RWPE2 (cell line): ENCODE measurements around the gene KRTAP10-11.
"Not testable (repeated sequence)": the region's sequence is repeated elsewhere in the genome, so short reads cannot be mapped to it uniquely, and the experiment has no call there.

Experiments
- ATAC-seq: fragments of 200-7000 bp; cut with Tn5 transposase; 3 replicates; pipeline ENCODE4 v1.9.1; 2021; ENCODE audit warnings: low read depth
- DNase-seq: peaks from one replicate; pipeline ENCODE4 v3.0.0-alpha.2; 2020; ENCODE audit warnings: low spot score
- H3K27ac ChIP-seq: fragments of 450-650 bp; 2 replicates; pipeline ENCODE4 v1.5.1; 2017; ENCODE audit warnings: mild to moderate bottlenecking; ENCODE audit not compliant: poor library complexity, severe bottlenecking
- H3K27me3 ChIP-seq: fragments of 250-450 bp; sonication (Bioruptor Pico); 2 replicates; pipeline ENCODE4 v1.5.1; 2021; ENCODE audit warnings: mild to moderate bottlenecking, moderate library complexity; ENCODE audit not compliant: insufficient read depth, poor library complexity, severe bottlenecking
- H3K36me3 ChIP-seq: fragments of 250-450 bp; sonication (Bioruptor Pico); 2 replicates; pipeline ENCODE4 v1.5.1; 2020; ENCODE audit warnings: low read depth, mild to moderate bottlenecking, moderate library complexity
- H3K4me1 ChIP-seq: fragments of 250-450 bp; sonication (Bioruptor Pico); 2 replicates; pipeline ENCODE4 v1.5.1; 2021; ENCODE audit warnings: mild to moderate bottlenecking, moderate library complexity; ENCODE audit not compliant: insufficient read depth, poor library complexity, severe bottlenecking
- H3K4me3 ChIP-seq: fragments of 250-450 bp; sonication (Bioruptor Pico); 2 replicates; pipeline ENCODE4 v1.5.1; 2021; ENCODE audit warnings: mild to moderate bottlenecking, moderate library complexity; ENCODE audit not compliant: severe bottlenecking
- H3K9me3 ChIP-seq: fragments of 250-450 bp; sonication (Bioruptor Pico); 2 replicates; pipeline ENCODE4 v1.5.1; 2021; ENCODE audit warnings: mild to moderate bottlenecking, moderate library complexity; ENCODE audit not compliant: severe bottlenecking
- CTCF ChIP-seq: fragments of 450-650 bp; IDR thresholded peaks from one replicate; pipeline ENCODE4 v1.5.1; 2017; ENCODE audit warnings: mild to moderate bottlenecking, moderate library complexity; ENCODE audit not compliant: poor library complexity, severe bottlenecking

Gene KRTAP10-11

GRCh38 chr21:44637018-44637850, 9.0 kb upstream of the KRTAP10-11 start, which contains the start of gene KRTAP10-10:
TSS of gene KRTAP10-10 (plus strand) at chr21:44637356. CDS start at chr21:44637418, 62 bp downstream.
- DNase-seq (no peak), ATAC-seq (no peak)
- Histone ChIP-seq H3K27me3 (no peaks in the 10 kb centered on the region), H3K4me1 (no peaks in the 10 kb centered on the region), H3K27ac (no peak within 1 kb of the TSS), H3K36me3 (no peaks in the 10 kb centered on the region), H3K4me3 (no peak within 1 kb of the TSS), H3K9me3 (peaks cover 4% of the 10 kb centered on the region)
- no peak for TF ChIP-seq CTCF

GRCh38 chr21:44637851-44638348, 8.3 kb upstream of the KRTAP10-11 start:
- ATAC-seq, H3K27ac ChIP-seq, H3K4me3 ChIP-seq, H3K36me3 ChIP-seq, H3K27me3 ChIP-seq, DNase-seq, H3K4me1 ChIP-seq, H3K9me3 ChIP-seq: not testable (repeated sequence)

- not testable (repeated sequence) for DNase-seq
These were observed 7.5 kb upstream of the KRTAP10-11 start for GRCh38 chr21:44638506-44639330.

GRCh38 chr21:44639331-44639655, 6.9 kb upstream of the KRTAP10-11 start:
- Histone ChIP-seq H3K4me1 (no peaks in the 10 kb centered on the region), H3K27me3 (no peaks in the 10 kb centered on the region), H3K4me3 (no peak overlapping the region), H3K27ac (no peak overlapping the region), H3K9me3 (no peaks in the 10 kb centered on the region), H3K36me3 (no peaks in the 10 kb centered on the region)
- DNase-seq: no peak
- no peak for ATAC-seq
- TF ChIP-seq CTCF: no peak

More at GRCh38 chr21:44638506-44639330, 7.5 kb upstream of the KRTAP10-11 start:
- H3K4me3 ChIP-seq, H3K27ac ChIP-seq, ATAC-seq, H3K9me3 ChIP-seq, H3K36me3 ChIP-seq, H3K27me3 ChIP-seq, H3K4me1 ChIP-seq: not testable (repeated sequence)

GRCh38 chr21:44640761-44641160, 5.5 kb upstream of the KRTAP10-11 start:
- ATAC-seq: no peak
- DNase-seq: no peak
- Histone ChIP-seq H3K27ac (no peak overlapping the region), H3K9me3 (no peaks in the 10 kb centered on the region), H3K27me3 (no peaks in the 10 kb centered on the region), H3K4me1 (no peaks in the 10 kb centered on the region), H3K36me3 (no peaks in the 10 kb centered on the region), H3K4me3 (no peak overlapping the region)
- TF ChIP-seq CTCF: no peak
